Heart left ventricle (tissue), 13 donors: Measurements from ENCODE around the gene MOCS2.

Source experiments
- CTCF ChIP-seq, 12 donors: fragments of 200-600 bp; sonication (generic) in 4 of 12; IDR thresholded peaks; one replicate each; pipeline versions ENCODE4 v1.5.0 to v1.8.0; 2018 to 2022; ENCODE audit warnings: antibody characterized with exemption in 12 of 12, mild to moderate bottlenecking in 5 of 12
- POLR2A ChIP-seq, 2 donors: fragments of 450-650 bp; IDR thresholded peaks; one replicate each; pipeline ENCODE4 v1.6.1; 2017; ENCODE audit warnings: antibody characterized with exemption in 2 of 2, mild to moderate bottlenecking in 2 of 2, moderate library complexity in 2 of 2
- donor health status: ischemic (EF 13 %, LVEDD 7.1; RV severe dilation, severe dysfunction).
- donor health status: DM: no; HTN: yes; CAD: no.
- donor health status: DM: no; HTN: no; CAD: no.
- donor health status: ischemic (EF 25% LVEDD 6.9; RV normal size, moderate dysfunction).
- donor health status: ischemic (EF 25% LVEDD 5.7; RV mildly dilated, moderate dysfunction).
- donor health status: ischemic (EF 35%, LVEDD 5.7; RV mildly dilated, moderate dysfunction).
- donor health status: nonischemic (EF 11% LVEDD 7.7; RV severe dilation, severe dysfunction).
- donor health status: DM: yes; HTN: yes; CAD: no.
- donor health status: PGD.
- donor health status: ischemic (EF 29% LVEDD 5.4; RV normal size, mild dysfunction).
- donor health status: nonischemic (EF 23%, LVEDD 6.1; RV moderate dilation, normal function).

- TF ChIP-seq CTCF (IDR thresholded peaks at IDR 0.05): no peak
- no peak for TF ChIP-seq POLR2A (IDR thresholded peaks at IDR 0.05)
Observed at GRCh38 chr5:53053364-53053763, 56.2 kb downstream of the MOCS2 start.
